ENCODE results near the gene ITPR1.

- TF ChIP-seq CTCF (IDR thresholded peaks at IDR 0.05) = no peak
- TF ChIP-seq, protein P1, sequence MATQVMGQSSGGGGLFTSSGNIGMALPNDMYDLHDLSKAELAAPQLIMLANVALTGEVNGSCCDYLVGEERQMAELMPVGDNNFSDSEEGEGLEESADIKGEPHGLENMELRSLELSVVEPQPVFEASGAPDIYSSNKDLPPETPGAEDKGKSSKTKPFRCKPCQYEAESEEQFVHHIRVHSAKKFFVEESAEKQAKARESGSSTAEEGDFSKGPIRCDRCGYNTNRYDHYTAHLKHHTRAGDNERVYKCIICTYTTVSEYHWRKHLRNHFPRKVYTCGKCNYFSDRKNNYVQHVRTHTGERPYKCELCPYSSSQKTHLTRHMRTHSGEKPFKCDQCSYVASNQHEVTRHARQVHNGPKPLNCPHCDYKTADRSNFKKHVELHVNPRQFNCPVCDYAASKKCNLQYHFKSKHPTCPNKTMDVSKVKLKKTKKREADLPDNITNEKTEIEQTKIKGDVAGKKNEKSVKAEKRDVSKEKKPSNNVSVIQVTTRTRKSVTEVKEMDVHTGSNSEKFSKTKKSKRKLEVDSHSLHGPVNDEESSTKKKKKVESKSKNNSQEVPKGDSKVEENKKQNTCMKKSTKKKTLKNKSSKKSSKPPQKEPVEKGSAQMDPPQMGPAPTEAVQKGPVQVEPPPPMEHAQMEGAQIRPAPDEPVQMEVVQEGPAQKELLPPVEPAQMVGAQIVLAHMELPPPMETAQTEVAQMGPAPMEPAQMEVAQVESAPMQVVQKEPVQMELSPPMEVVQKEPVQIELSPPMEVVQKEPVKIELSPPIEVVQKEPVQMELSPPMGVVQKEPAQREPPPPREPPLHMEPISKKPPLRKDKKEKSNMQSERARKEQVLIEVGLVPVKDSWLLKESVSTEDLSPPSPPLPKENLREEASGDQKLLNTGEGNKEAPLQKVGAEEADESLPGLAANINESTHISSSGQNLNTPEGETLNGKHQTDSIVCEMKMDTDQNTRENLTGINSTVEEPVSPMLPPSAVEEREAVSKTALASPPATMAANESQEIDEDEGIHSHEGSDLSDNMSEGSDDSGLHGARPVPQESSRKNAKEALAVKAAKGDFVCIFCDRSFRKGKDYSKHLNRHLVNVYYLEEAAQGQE (IDR thresholded peaks at IDR 0.05; ENCODE audit: insufficient read depth in 1 of 2, low read depth in 2 of 2, low read length in 1 of 2) = no peak
Observed at GRCh38 chr3:4738737-4739274, 245.7 kb downstream of the ITPR1 start.

Measured in Panc1 (cell line).